Raji (cell line): Measurements from ENCODE around the gene ERC1.

Experiments
- POLR2A ChIP-seq: IDR thresholded peaks from 2 replicates; pipeline ENCODE4 v1.6.1; 2011; ENCODE audit warnings: low read depth, low read length, control low read depth; ENCODE audit not compliant: insufficient read depth

Gene ERC1

DNA sequence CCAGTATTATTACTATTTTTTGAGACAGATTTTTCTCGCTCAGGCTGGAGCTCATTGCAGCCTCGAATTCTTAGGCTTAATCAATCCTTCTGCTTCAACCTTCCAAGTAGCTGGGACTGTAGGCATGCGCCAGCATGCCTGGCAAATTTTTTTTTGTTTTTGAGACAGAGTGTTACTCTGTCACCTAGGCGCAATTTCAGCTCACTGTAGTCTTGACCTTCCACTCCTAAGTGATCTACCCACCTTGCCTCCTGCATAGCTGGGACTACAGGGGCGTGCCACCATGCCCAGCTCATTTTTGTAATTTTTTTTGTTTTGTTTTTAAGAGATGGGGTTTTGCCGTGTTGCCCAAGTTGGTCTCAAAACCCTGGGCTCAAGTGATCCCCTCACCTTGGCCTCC, 15.2 kb downstream of the ERC1 start:
- TF ChIP-seq POLR2A: no peak

DNA sequence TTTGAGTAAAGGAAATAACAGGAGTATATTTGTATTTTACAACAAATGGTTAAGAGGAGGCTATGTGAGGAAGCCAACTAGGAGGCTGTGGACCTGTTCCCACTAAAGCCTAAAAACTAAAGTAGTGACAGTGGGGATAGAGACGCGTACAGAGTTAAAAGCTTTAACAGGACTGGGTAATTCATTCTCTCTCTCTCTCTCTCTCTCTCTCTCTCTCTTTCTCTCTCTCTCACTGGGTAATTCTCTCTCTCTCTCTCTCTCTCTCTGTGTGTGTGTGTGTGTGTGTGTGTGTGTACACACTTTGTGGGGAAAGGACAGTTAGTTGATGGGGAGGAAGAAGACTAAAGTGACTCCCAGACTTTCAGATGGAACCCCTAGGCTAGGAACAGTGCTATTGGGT, 16.3 kb downstream of the ERC1 start:
- TF ChIP-seq POLR2A: no peak

GRCh38 chr12:1007994-1008393, 17.0 kb downstream of the ERC1 start:
- no peak for TF ChIP-seq POLR2A

GRCh38 chr12:1011091-1011490, 20.1 kb downstream of the ERC1 start:
- no peak for TF ChIP-seq POLR2A

- no peak for TF ChIP-seq POLR2A
These were observed 22.8 kb downstream of the ERC1 start for GRCh38 chr12:1013618-1014489.

- TF ChIP-seq POLR2A: no peak
These were observed 28.3 kb downstream of the ERC1 start for GRCh38 chr12:1019283-1019682.

DNA sequence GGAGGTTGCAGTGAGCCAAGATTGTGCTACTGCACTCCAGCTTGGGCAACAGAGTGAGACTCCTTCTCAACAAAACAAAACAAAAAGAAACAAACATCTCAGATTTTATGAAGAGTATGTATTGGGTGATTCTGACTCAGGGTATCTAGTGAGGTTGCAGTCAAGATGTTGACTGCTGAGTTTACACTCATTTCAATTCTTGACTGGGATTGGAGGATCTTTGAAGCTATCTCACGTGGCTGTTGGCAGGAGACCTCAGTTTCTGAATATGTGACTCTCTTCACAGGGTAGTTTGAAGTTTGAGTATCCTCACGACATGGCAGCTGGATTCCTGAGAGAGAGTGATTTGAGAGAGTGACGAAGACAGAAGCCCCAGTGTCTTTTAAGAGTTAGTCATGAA, 29.4 kb downstream of the ERC1 start:
- no peak for TF ChIP-seq POLR2A

DNA sequence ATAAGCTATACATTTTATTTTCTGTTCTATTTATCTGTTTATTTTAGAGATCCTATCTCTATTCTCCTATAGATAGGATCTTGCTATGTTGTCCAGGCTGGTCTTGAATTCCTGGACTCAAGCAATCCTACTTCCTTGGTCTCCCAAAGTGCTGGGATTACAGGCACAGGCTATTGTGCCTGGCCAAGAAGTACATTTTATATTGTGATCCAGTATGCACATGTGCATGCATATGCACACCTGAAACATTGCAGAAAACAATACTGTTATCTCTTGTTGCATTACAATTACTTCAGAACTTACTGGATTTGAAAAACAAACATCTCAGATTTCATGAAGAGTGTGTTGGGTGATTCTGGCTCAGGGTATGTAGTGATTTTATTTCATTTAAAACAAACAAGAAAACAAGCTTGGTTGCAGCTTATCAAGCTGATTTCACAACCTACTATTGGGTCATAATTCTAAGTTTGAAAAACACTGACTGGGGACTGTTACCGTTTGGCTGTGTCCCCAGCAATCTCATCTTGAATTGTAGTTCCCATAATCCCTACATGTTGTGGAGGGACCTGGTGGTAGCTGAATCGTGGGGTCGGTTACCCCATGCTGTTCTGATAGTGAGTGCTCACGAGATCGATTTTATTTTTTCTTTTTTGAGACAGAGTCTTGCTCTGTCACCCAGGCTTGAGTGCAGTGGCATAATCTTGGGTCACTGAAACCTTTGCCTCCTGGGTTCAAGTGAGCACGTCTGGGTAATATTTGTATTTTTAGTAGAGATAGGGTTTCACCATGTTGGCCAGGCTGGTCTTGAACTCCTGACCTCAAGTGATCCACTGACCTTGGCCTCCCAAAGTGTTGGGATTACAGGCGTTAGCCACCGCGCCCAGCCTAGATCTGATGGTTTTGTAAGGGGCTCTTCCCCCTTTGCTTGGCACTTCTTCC, 31.3 kb downstream of the ERC1 start:
- TF ChIP-seq POLR2A: no peak

GRCh38 chr12:1030779-1031178, 39.8 kb downstream of the ERC1 start:
- TF ChIP-seq POLR2A: no peak

DNA sequence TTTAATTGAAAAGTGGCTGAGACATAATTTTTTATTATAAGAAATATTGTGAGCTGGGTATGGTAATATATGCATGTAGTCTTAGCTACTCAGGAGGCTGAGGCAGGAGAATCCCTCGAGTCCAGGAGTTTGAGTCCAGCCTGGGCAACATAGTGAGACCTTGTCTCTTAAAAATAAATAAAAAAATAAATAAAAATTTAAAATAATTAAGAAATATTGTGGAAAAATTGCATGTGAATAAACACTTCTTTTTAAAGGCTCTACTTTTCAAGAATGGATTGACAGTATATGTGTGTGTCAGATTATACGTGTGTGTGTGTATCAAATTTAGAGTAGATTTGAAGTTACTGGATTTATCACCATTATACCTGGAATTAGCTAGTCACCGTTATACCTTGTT, 43.2 kb downstream of the ERC1 start:
- no peak for TF ChIP-seq POLR2A

DNA sequence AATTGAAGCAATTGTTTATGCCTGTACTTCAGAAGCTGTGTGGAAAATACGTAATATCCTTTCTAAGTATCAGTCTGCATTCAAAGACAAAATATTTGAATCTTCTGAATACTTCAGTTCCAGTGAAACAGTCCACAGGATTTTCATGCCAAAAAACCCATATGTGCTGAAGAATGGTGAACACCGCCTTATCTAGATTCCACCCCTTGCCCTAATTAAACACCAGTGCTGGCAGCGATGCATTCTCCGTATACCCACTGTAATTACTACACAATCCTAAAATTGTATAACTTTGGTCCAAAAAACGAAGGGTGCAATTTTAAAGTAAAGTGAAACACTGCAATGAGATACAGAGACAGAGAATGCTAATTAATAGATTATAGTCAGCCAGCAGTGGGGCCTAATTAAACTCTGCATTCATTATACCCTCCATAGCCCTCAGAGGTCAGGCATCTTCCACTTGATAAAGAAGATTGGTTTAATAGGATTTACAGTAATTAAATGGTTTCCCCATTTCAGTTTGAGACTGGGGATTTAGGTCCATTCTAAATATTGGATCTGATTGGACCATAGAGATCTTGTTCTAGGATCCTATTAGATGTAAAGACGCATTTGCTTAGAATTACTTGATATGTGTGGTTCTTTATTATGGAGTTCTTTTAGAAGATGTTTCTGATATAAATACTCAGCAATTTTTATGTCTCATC, 43.9 kb downstream of the ERC1 start:
- no peak for TF ChIP-seq POLR2A

DNA sequence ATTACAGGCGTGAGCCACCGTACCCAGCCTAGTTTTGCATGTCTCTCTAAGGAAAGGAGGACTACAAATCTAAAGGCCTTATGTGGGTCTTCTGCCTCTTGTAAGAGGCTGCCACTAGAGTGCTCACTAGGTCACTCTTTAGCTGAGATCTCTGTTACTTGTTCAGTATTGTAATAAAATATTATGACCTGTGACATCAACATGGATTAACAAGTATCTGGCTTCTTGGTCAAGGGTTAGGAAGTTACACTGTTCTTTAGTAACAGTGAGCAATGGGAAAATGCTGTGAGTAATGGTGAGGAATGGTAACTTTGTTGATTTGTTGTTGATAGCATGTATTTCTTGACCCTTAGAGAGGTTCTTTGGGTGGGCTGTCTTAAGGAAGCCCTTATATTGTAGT, 50.5 kb downstream of the ERC1 start:
- TF ChIP-seq POLR2A: no peak

- no peak for TF ChIP-seq POLR2A
These were observed 53.2 kb downstream of the ERC1 start for GRCh38 chr12:1044199-1044598.

DNA sequence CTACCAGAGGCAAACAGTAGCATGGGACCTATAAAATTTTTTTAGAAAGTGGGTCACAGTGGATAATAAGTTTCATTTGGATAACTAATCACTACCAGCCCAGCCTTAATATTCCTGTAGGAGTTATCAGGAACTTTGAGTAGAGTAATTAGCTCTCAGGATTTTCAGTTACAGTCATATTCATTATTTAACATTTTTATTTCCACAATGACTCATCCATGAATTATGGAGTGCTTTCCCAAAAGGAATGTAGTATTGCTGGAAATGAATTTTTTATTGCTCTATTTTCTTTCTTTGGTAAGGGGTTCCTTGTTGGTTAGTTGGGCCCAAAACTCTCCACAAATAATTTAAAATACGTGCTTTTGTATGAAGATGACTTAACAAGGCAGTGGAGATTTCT, 53.7 kb downstream of the ERC1 start:
- TF ChIP-seq POLR2A: no peak

DNA sequence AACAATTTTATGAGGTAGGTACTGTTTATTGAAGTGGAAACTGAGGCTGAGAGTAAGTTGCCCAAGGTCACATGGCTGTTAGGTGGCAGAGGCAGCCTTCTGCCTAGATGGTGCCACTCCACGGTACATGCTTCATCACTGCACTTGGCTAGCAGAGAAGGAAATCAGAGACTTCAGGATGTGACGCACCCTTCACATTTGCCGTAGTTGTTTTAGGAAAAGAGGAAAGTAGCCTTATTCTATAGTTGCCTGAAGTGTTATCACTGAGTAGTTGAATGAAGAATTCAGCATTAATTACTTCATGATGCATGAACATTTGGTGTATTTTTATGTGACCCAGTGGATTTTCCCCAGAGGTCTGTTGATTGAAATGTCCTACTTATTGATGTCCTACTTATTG, 55.7 kb downstream of the ERC1 start:
- no peak for TF ChIP-seq POLR2A
